NCI-H2081 (cell line): ENCODE measurements around the gene CDKN2B-AS1.
"Not testable (repeated sequence)": the region's sequence is repeated elsewhere in the genome, so short reads cannot be mapped to it uniquely, and the experiment has no call there.

Experiments
- DNase-seq, 2 experiments: peaks; one replicate each; lab custom pipeline; 2025; lab: John Stamatoyannopoulos, UW

The CDKN2B-AS1 gene

GRCh38 chr9:22043928-22044327 is 49.3 kb downstream of the CDKN2B-AS1 start:
- no peak for DNase-seq

- DNase-seq: no peak
Observed at GRCh38 chr9:22044583-22044982, 50.0 kb downstream of the CDKN2B-AS1 start.

- no peak for DNase-seq
Observed at GRCh38 chr9:22045423-22045822, 50.8 kb downstream of the CDKN2B-AS1 start.

- no peak for DNase-seq
Observed at GRCh38 chr9:22046243-22046885, 51.8 kb downstream of the CDKN2B-AS1 start.

GRCh38 chr9:22047596-22047995 is 53.0 kb downstream of the CDKN2B-AS1 start:
- no peak for DNase-seq

GRCh38 chr9:22049411-22049810 is 54.8 kb downstream of the CDKN2B-AS1 start:
- no peak for DNase-seq

GRCh38 chr9:22050924-22051323 is 56.3 kb downstream of the CDKN2B-AS1 start:
- no peak for DNase-seq

- DNase-seq: peak in 1 of 2 experiments; percentile 12
Observed at GRCh38 chr9:22052376-22052945, 57.9 kb downstream of the CDKN2B-AS1 start.

GRCh38 chr9:22053178-22053577 is 58.6 kb downstream of the CDKN2B-AS1 start:
- no peak for DNase-seq

- DNase-seq: no peak
Observed at GRCh38 chr9:22054076-22054475, 59.5 kb downstream of the CDKN2B-AS1 start.

GRCh38 chr9:22054529-22054928 is 59.9 kb downstream of the CDKN2B-AS1 start:
- no peak for DNase-seq

- DNase-seq: no peak
Observed at GRCh38 chr9:22055090-22055489, 60.5 kb downstream of the CDKN2B-AS1 start.

GRCh38 chr9:22056402-22056801 is 61.8 kb downstream of the CDKN2B-AS1 start:
- DNase-seq: no peak

GRCh38 chr9:22057972-22058371 is 63.4 kb downstream of the CDKN2B-AS1 start:
- DNase-seq: not testable (repeated sequence)

GRCh38 chr9:22060831-22061383 is 66.3 kb downstream of the CDKN2B-AS1 start:
- DNase-seq: no peak

GRCh38 chr9:22064957-22065356 is 70.4 kb downstream of the CDKN2B-AS1 start:
- no peak for DNase-seq

GRCh38 chr9:22065431-22066200 is 71.0 kb downstream of the CDKN2B-AS1 start:
- DNase-seq: no peak

- DNase-seq: no peak
Observed at GRCh38 chr9:22067196-22067595, 72.6 kb downstream of the CDKN2B-AS1 start.

- DNase-seq: no peak
Observed at GRCh38 chr9:22068369-22068768, 73.8 kb downstream of the CDKN2B-AS1 start.

- no peak for DNase-seq
Observed at GRCh38 chr9:22073349-22073748, 78.8 kb downstream of the CDKN2B-AS1 start.

GRCh38 chr9:22078081-22078480 is 83.5 kb downstream of the CDKN2B-AS1 start:
- no peak for DNase-seq

GRCh38 chr9:22079873-22080341 is 85.3 kb downstream of the CDKN2B-AS1 start:
- DNase-seq: no peak
